H1 (cell line): ENCODE results near the gene NTPCR. TPM values are rescaled to one million over a fixed set of nuclear protein-coding genes. Genes with fewer than 3 reads are reported as not detected.

Experiments used
- CTCF ChIA-PET: fragments of 300-600 bp; sonication (Branson Sonifier 250); formaldehyde crosslinking; loops from one replicate; lab custom pipeline; 2021; ENCODE audit not compliant: partially characterized antibody; lab: Charles Lee
- POLR2A ChIA-PET: fragments of 300-600 bp; sonication (Branson Sonifier 250); formaldehyde crosslinking; loops from one replicate; lab custom pipeline; 2021; ENCODE audit warnings: inconsistent platforms; ENCODE audit not compliant: partially characterized antibody; lab: Charles Lee
- DNase-seq, 2 experiments: peaks; one replicate each; pipeline versions ENCODE4 v3.0.0 to v3.0.0-alpha.2; 2010 to 2022; ENCODE audit warnings: low spot score in 2 of 2, low read depth in 1 of 2, mixed read lengths in 1 of 2
- FAIRE-seq: peaks from 2 replicates; lab custom pipeline; 2011; peaks lifted over from hg19 to GRCh38; lab: Jason Lieb, UNC
- H2AFZ ChIP-seq: 2 replicates; pipeline ENCODE4 v1.8.1; 2012; ENCODE audit warnings: low read length, inconsistent platforms
- H2AK5ac ChIP-seq: 2 replicates; pipeline ENCODE4 v1.6.1; 2013; ENCODE audit warnings: low read depth, low read length
- H2BK120ac ChIP-seq: replicated peaks from 2 replicates; pipeline ENCODE3; 2013; ENCODE audit warnings: low read depth, low read length, inconsistent platforms
- H2BK12ac ChIP-seq: 2 replicates; pipeline ENCODE4 v1.6.1; 2013; ENCODE audit warnings: low read depth, low read length
- H2BK15ac ChIP-seq: 2 replicates; pipeline ENCODE4 v1.6.1; 2013; ENCODE audit warnings: low read length
- H2BK20ac ChIP-seq: 2 replicates; pipeline ENCODE4 v1.6.1; 2013; ENCODE audit warnings: low read length
- H2BK5ac ChIP-seq: 2 replicates; pipeline ENCODE4 v1.6.1; 2013; ENCODE audit warnings: low read depth, low read length
- H3K14ac ChIP-seq: 2 replicates; pipeline ENCODE4 v1.6.1; 2013; ENCODE audit warnings: inconsistent platforms; ENCODE audit not compliant: insufficient read length
- H3K18ac ChIP-seq: 2 replicates; pipeline ENCODE4 v1.6.1; 2013; ENCODE audit warnings: low read length; ENCODE audit errors: extremely low read depth
- H3K23ac ChIP-seq: 2 replicates; pipeline ENCODE4 v1.6.1; 2013; ENCODE audit warnings: inconsistent platforms; ENCODE audit not compliant: insufficient read length
- H3K23me2 ChIP-seq: 2 replicates; pipeline ENCODE4 v1.6.1; 2013; ENCODE audit warnings: low read depth, low read length
- H3K27ac ChIP-seq: 2 replicates; pipeline ENCODE4 v1.6.1; 2011; ENCODE audit warnings: low read depth, low read length, inconsistent platforms
- H3K27me3 ChIP-seq, 4 experiments: replicated peaks in 1 of 4; 1 replicate in 1 of 4; 2 replicates in 3 of 4; pipeline versions ENCODE4 v1.6.1 to v1.8.1; 2011 to 2013; ENCODE audit warnings: low read length in 3 of 4, mild to moderate bottlenecking in 3 of 4, inconsistent platforms in 2 of 4, mixed read lengths in 2 of 4, moderate library complexity in 1 of 4; ENCODE audit not compliant: control insufficient read depth in 3 of 4, insufficient read depth in 3 of 4; ENCODE audit errors: extremely low read depth in 1 of 4
- H3K36me3 ChIP-seq, 4 experiments: 2 replicates each; pipeline versions ENCODE4 v1.6.1 to v1.8.1; 2011 to 2013; ENCODE audit warnings: mild to moderate bottlenecking in 4 of 4, low read length in 3 of 4, moderate library complexity in 2 of 4, control low read depth in 1 of 4, inconsistent platforms in 1 of 4; ENCODE audit not compliant: insufficient read depth in 4 of 4, control insufficient read depth in 2 of 4
- H3K4ac ChIP-seq: replicated peaks from 2 replicates; pipeline ENCODE3; 2013; ENCODE audit warnings: low read length, low read depth, mixed read lengths, inconsistent platforms; ENCODE audit not compliant: insufficient read length
- H3K4me1 ChIP-seq, 4 experiments: replicated peaks in 1 of 4; 1 replicate in 1 of 4; 2 replicates in 3 of 4; pipeline versions ENCODE4 v1.6.1 to v1.8.1; 2011 to 2013; ENCODE audit warnings: low read length in 3 of 4, inconsistent platforms in 2 of 4, mixed read lengths in 1 of 4; ENCODE audit not compliant: insufficient read depth in 4 of 4, control insufficient read depth in 3 of 4
- H3K4me2 ChIP-seq, 2 experiments: 2 replicates each; pipeline versions ENCODE4 v1.6.1 to v1.8.1; 2011 to 2013; ENCODE audit warnings: low read depth in 2 of 2, low read length in 2 of 2, control low read depth in 1 of 2, inconsistent platforms in 1 of 2, mild to moderate bottlenecking in 1 of 2; ENCODE audit not compliant: insufficient read depth in 1 of 2
- H3K4me3 ChIP-seq, 4 experiments: fragments of 200-600, 300-600 bp in 1 of 4; sonication (generic), shearing (Covaris generic), sonication (Bioruptor Twin) in 1 of 4; 2 replicates each; pipeline versions ENCODE4 v1.5.1 to v1.8.1; 2011 to 2016; ENCODE audit warnings: low read length in 4 of 4, low read depth in 3 of 4, control low read depth in 2 of 4, inconsistent platforms in 2 of 4, mild to moderate bottlenecking in 2 of 4, mixed read lengths in 1 of 4, moderate library complexity in 1 of 4; ENCODE audit not compliant: insufficient read depth in 2 of 4; ENCODE audit errors: extremely low read depth in 1 of 4
- H3K56ac ChIP-seq: replicated peaks from 2 replicates; pipeline ENCODE3; 2013; ENCODE audit warnings: low read depth, mild to moderate bottlenecking, mixed read lengths, low read length, inconsistent platforms; ENCODE audit not compliant: insufficient read length
- H3K79me1 ChIP-seq: 2 replicates; pipeline ENCODE4 v1.6.1; 2013; ENCODE audit warnings: low read depth, low read length, control low read depth
- H3K79me2 ChIP-seq, 2 experiments: 2 replicates each; pipeline versions ENCODE4 v1.6.1 to v1.8.1; 2012 to 2013; ENCODE audit warnings: low read length in 2 of 2, mild to moderate bottlenecking in 2 of 2, inconsistent platforms in 1 of 2; ENCODE audit not compliant: insufficient read depth in 2 of 2, control insufficient read depth in 1 of 2
- H3K9ac ChIP-seq, 4 experiments: replicated peaks in 1 of 4; 1 replicate in 1 of 4; 2 replicates in 3 of 4; pipeline versions ENCODE4 v1.6.1 to v1.8.1; 2011 to 2013; ENCODE audit warnings: low read depth in 3 of 4, low read length in 3 of 4, control low read depth in 2 of 4, mild to moderate bottlenecking in 2 of 4, moderate library complexity in 2 of 4, inconsistent platforms in 1 of 4; ENCODE audit errors: extremely low read depth in 1 of 4
- H3K9me3 ChIP-seq, 2 experiments: 2 replicates each; pipeline versions ENCODE4 v1.6.1 to v1.8.1; 2012 to 2013; ENCODE audit warnings: mild to moderate bottlenecking in 2 of 2, moderate library complexity in 2 of 2, control low read depth in 1 of 2, inconsistent platforms in 1 of 2, low read depth in 1 of 2, low read length in 1 of 2, mixed read lengths in 1 of 2; ENCODE audit not compliant: insufficient read depth in 2 of 2
- H4K20me1 ChIP-seq, 2 experiments: replicated peaks in 1 of 2; 2 replicates each; pipeline versions ENCODE3 to v1.8.1; 2011 to 2013; ENCODE audit warnings: inconsistent platforms in 2 of 2, low read length in 2 of 2, mild to moderate bottlenecking in 1 of 2; ENCODE audit not compliant: insufficient read depth in 2 of 2, control insufficient read depth in 1 of 2
- H4K5ac ChIP-seq: 2 replicates; pipeline ENCODE4 v1.6.1; 2013; ENCODE audit warnings: low read length, low read depth, mixed read lengths, inconsistent platforms; ENCODE audit not compliant: insufficient read length
- H4K8ac ChIP-seq: 2 replicates; pipeline ENCODE4 v1.8.0; 2013; ENCODE audit warnings: mild to moderate bottlenecking, moderate library complexity, low read length, inconsistent platforms; ENCODE audit not compliant: insufficient read depth; ENCODE audit errors: extremely low read depth
- H4K91ac ChIP-seq: replicated peaks from 2 replicates; pipeline ENCODE3; 2013; ENCODE audit warnings: low read length, mixed read lengths, inconsistent platforms; ENCODE audit not compliant: insufficient read length
- ATF3 ChIP-seq: IDR thresholded peaks from 2 replicates; pipeline ENCODE4 v1.6.1; 2011; ENCODE audit warnings: low read depth, mild to moderate bottlenecking, low read length; ENCODE audit not compliant: insufficient read depth
- BACH1 ChIP-seq: IDR thresholded peaks from 2 replicates; pipeline ENCODE4 v1.6.1; 2012; ENCODE audit warnings: low read length, improper control_type of control experiment
- BRCA1 ChIP-seq: IDR thresholded peaks from 2 replicates; pipeline ENCODE4 v1.6.1; 2012; ENCODE audit warnings: low read depth, low read length, improper control_type of control experiment
- CEBPB ChIP-seq: IDR thresholded peaks from 2 replicates; pipeline ENCODE4 v1.6.1; 2012; ENCODE audit warnings: low read depth, low read length
- CREB1 ChIP-seq: IDR thresholded peaks from 2 replicates; pipeline ENCODE4 v1.6.1; 2012; ENCODE audit warnings: inconsistent platforms
- EZH2 ChIP-seq: fragments of 200-600 bp; sonication (generic); IDR thresholded peaks from 2 replicates; pipeline ENCODE4 v1.7.1; 2012; ENCODE audit warnings: low read depth, mild to moderate bottlenecking, moderate library complexity, low read length, inconsistent platforms; ENCODE audit not compliant: severe bottlenecking
- KDM1A ChIP-seq: fragments of 200-600, 300-600 bp; sonication (generic); IDR thresholded peaks from 2 replicates; pipeline ENCODE4 v1.7.1; 2016; ENCODE audit warnings: mild to moderate bottlenecking, low read length, borderline replicate concordance
- MAFK ChIP-seq: IDR thresholded peaks from 2 replicates; pipeline ENCODE4 v1.6.1; 2012; ENCODE audit warnings: low read depth, mild to moderate bottlenecking, improper control_type of control experiment, low read length
- RFX5 ChIP-seq: IDR thresholded peaks from 2 replicates; pipeline ENCODE4 v1.6.1; 2011; ENCODE audit warnings: low read depth, low read length, improper control_type of control experiment, borderline replicate concordance
- TBP ChIP-seq: IDR thresholded peaks from 2 replicates; pipeline ENCODE4 v1.6.1; 2011; ENCODE audit warnings: low read depth, low read length, improper control_type of control experiment
- TEAD4 ChIP-seq: IDR thresholded peaks from 2 replicates; pipeline ENCODE4 v1.6.1; 2012; ENCODE audit warnings: low read depth, low read length, inconsistent platforms, mixed read lengths
- ZNF274 ChIP-seq: IDR thresholded peaks from 2 replicates; pipeline ENCODE4 v1.7.0; 2012; ENCODE audit warnings: low read length, borderline replicate concordance; ENCODE audit errors: extremely low read depth
- whole genome bisulfite sequencing, 2 experiments: shearing (Covaris generic) in 1 of 2; methylation state at CpG; one replicate each; pipeline versions ENCODE4 v1.1.6 to v1.1.7; 2013 to 2015; ENCODE audit warnings: low lambda C conversion rate in 2 of 2, mixed read lengths in 2 of 2, inconsistent platforms in 1 of 2, low coverage in 1 of 2, missing lambda C conversion rate in 1 of 2; ENCODE audit not compliant: insufficient replicate concordance in 2 of 2, insufficient coverage in 1 of 2, insufficient read length in 1 of 2; ENCODE audit errors: extremely low coverage in 1 of 2, missing lambda C conversion rate in 1 of 2; 5-methylcytosine and 5-hydroxymethylcytosine counted together
- polyA plus RNA-seq, 7 experiments: library from polyadenylated mRNA; depleted of rRNA in 3 of 7; stranded (reverse) in 5 of 7; unstranded in 2 of 7; fragments of >200 nt in 5 of 7; fragments of 200-250 nt in 2 of 7; gene quantifications; 1 replicate in 5 of 7; 2 replicates in 1 of 7; 4 replicates in 1 of 7; pipeline versions ENCODE4 v1.2.1 to v1.2.3, GENCODE V29; 2011 to 2013; ENCODE audit warnings: missing spikeins in 2 of 7, mixed read lengths in 2 of 7
- total RNA-seq: library from RNA; stranded (reverse); fragmentation: NEBNext Ultra II Directional; extraction: Animal tissue kit (Norgen Biotek cat#: 25700); gene quantifications from 2 replicates; pipeline ENCODE4 v1.2.1, GENCODE V29; 2021
- TF ChIP-seq, protein P1 (sequence below): IDR thresholded peaks from 2 replicates; pipeline ENCODE4 v1.6.1; 2012; ENCODE audit warnings: inconsistent platforms
- TF ChIP-seq, protein P2 (sequence below): IDR thresholded peaks from 2 replicates; pipeline ENCODE4 v1.6.1; 2012; ENCODE audit warnings: inconsistent platforms

NTPCR gene
- total and polyA plus RNA-seq, 2 of the 8 experiments (the other 6 are each of a cell fraction or from before 2014, with no cell fraction given), result 22.6 to 73.1 TPM

DNA sequence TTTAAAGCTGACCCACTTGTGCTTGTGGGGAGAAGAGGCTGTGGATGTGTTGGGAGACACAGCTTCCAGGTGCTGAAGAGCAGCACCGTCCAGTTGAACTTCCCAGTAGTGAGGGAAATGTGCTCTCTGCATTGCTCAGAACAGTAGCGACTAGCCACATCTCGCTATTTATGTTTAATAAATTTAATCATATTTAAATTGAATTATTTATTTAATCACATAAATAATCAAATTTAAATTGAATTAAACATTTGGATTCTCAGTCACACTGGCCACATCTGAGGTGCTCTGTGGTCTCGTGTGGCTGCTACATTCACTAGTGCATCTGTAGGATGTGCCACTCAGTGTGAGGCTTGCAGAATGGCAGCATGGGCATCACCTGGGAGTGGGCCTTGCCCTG, 20.1 kb downstream of the NTPCR start:
- Histone ChIP-seq H2BK120ac (no peak overlapping the region), H2BK20ac (no peak overlapping the region), H3K79me1 (peaks cover 1% of the 10 kb centered on the region), H2BK5ac (no peak overlapping the region), H3K23ac (no peak overlapping the region), H3K9me3 (no peaks in the 10 kb centered on the region), H4K20me1 (peaks cover 5 to 6% of the 10 kb centered on the region in 2 experiments), H3K23me2 (no peaks in the 10 kb centered on the region), H3K27ac (no peak overlapping the region), H3K4ac (no peak overlapping the region), H3K56ac (no peak overlapping the region), H3K4me3 (no peak overlapping the region), H3K4me2 (no peak overlapping the region), H2BK12ac (no peak overlapping the region), H3K18ac (no peak overlapping the region), H3K14ac (no peak overlapping the region), H3K9ac (no peak overlapping the region), H3K27me3 (no peaks in the 10 kb centered on the region), H2AK5ac (no peak overlapping the region), H3K36me3 (peaks cover 13 to 38% (median 31%) of the 10 kb centered on the region in 4 experiments; a peak in 7 of 8 replicates), H2AFZ (no peak overlapping the region), H4K8ac (no peak overlapping the region), H4K5ac (no peak overlapping the region), H4K91ac (no peak overlapping the region), H3K4me1 (no peaks in the 10 kb centered on the region), H3K79me2 (peaks cover 0 to 10% of the 10 kb centered on the region in 2 experiments; a peak in 1 of 4 replicates), H2BK15ac (no peak overlapping the region)
- FAIRE-seq (no peak), DNase-seq (no peak)
- ChIA-PET POLR2A (no interaction called here), CTCF (no interaction called here)
- WGBS, 2 experiments, result 93% methylated on average over 4 of the region's 4 CpGs; no CpG with 5 or more reads in 1 of the 2 experiments
- TF ChIP-seq ATF3, result no peak
- no peak for TF ChIP-seq RFX5
- no peak for TF ChIP-seq BACH1
- TF ChIP-seq EZH2, result no peak
- no peak for TF ChIP-seq BRCA1
- no peak for TF ChIP-seq TEAD4
- TF ChIP-seq MAFK, result no peak
- no peak for TF ChIP-seq CEBPB
- TF ChIP-seq, protein P1, sequence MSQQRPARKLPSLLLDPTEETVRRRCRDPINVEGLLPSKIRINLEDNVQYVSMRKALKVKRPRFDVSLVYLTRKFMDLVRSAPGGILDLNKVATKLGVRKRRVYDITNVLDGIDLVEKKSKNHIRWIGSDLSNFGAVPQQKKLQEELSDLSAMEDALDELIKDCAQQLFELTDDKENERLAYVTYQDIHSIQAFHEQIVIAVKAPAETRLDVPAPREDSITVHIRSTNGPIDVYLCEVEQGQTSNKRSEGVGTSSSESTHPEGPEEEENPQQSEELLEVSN, result no peak
- TF ChIP-seq CREB1, result no peak
- TF ChIP-seq TBP, result no peak
- TF ChIP-seq, protein P2, sequence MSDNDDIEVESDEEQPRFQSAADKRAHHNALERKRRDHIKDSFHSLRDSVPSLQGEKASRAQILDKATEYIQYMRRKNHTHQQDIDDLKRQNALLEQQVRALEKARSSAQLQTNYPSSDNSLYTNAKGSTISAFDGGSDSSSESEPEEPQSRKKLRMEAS, result no peak
- TF ChIP-seq KDM1A, result no peak
- TF ChIP-seq ZNF274, result no peak
